ENCODE results near the gene STK32B.

- TF ChIP-seq CTCF (IDR thresholded peaks at IDR 0.05) (no peak), ZFX (IDR thresholded peaks at IDR 0.05; ENCODE audit: borderline replicate concordance) (no peak)
Observed at GRCh38 chr4:5188130-5188529, 136.8 kb downstream of the STK32B start.

Measured in 22Rv1 (cell line).